K562 (cell line): ENCODE measurements around the gene BCL3. TPM values are rescaled to one million over a fixed set of nuclear protein-coding genes. Genes with fewer than 3 reads are reported as not detected.

Experiments
- BRD9 ChIP-seq: fragments of 450-650 bp; IDR thresholded peaks from 2 replicates; pipeline ENCODE4 v1.6.1; 2018; ENCODE audit warnings: low read depth; ENCODE audit not compliant: partially characterized antibody
- DPF2 ChIP-seq: fragments of 450-650 bp; IDR thresholded peaks from 2 replicates; pipeline ENCODE4 v1.6.1; 2016
- ESRRB ChIP-seq: fragments of 250-450 bp; sonication (Bioruptor Pico); IDR thresholded peaks from 2 replicates; pipeline ENCODE4 v1.5.0; 2020; ENCODE audit warnings: mild to moderate bottlenecking, moderate library complexity, borderline replicate concordance
- GATAD2A ChIP-seq: fragments of 450-650 bp; IDR thresholded peaks from 2 replicates; pipeline ENCODE4 v1.6.1; 2017
- HDAC1 ChIP-seq, 2 experiments: fragments of 450-650 bp; IDR thresholded peaks; 2 replicates each; pipeline ENCODE4 v1.6.1; 2016 to 2017; ENCODE audit warnings: inconsistent platforms in 1 of 2, mild to moderate bottlenecking in 1 of 2, moderate library complexity in 1 of 2
- MLX ChIP-seq, 2 experiments: fragments of 450-650 bp in 1 of 2; sonication (generic) in 1 of 2; formaldehyde crosslinking; conservative IDR thresholded peaks; 2 replicates each; pipeline versions ENCODE4 v1.4.0 to v1.8.1; 2020 to 2022; ENCODE audit warnings: mild to moderate bottlenecking in 1 of 2, missing genetic modification reagents in 1 of 2
- MYC ChIP-seq, 2 experiments: fragments of 250-450 bp in 1 of 2; sonication (Bioruptor Pico) in 1 of 2; IDR thresholded peaks; 2 replicates each; pipeline versions ENCODE4 v1.5.1 to v1.6.1; 2012 to 2021; ENCODE audit warnings: low read depth in 2 of 2, borderline replicate concordance in 1 of 2, improper control_type of control experiment in 1 of 2, low read length in 1 of 2, mild to moderate bottlenecking in 1 of 2, moderate library complexity in 1 of 2
- PHF8 ChIP-seq: fragments of 200-600 bp; sonication (generic); IDR thresholded peaks from 2 replicates; pipeline ENCODE4 v1.6.1; 2012; ENCODE audit warnings: mixed run types, mild to moderate bottlenecking, inconsistent platforms, low read length, moderate library complexity, borderline replicate concordance
- POLR2A ChIP-seq: fragments of 450-650 bp; conservative IDR thresholded peaks from 2 replicates; pipeline ENCODE4 v1.6.1; 2016
- POLR3A ChIP-seq: IDR thresholded peaks from 2 replicates; pipeline ENCODE4 v1.6.1; 2011; ENCODE audit warnings: borderline replicate concordance, mild to moderate bottlenecking, moderate library complexity; ENCODE audit not compliant: insufficient read length, insufficient read depth; ENCODE audit errors: extremely low read depth
- SUPT5H ChIP-seq: fragments of 450-650 bp; IDR thresholded peaks from 2 replicates; pipeline ENCODE4 v1.6.1; 2016
- TCF7 ChIP-seq: sonication (generic); IDR thresholded peaks from 2 replicates; pipeline ENCODE4 v1.6.1; 2016; ENCODE audit warnings: antibody characterized with exemption, borderline replicate concordance
- TEAD4 ChIP-seq, 2 experiments: sonication (generic) in 1 of 2; formaldehyde crosslinking in 1 of 2; IDR thresholded peaks; 2 replicates each; pipeline versions ENCODE4 v1.6.1 to v1.8.0; 2012 to 2022; ENCODE audit warnings: borderline replicate concordance in 1 of 2, inconsistent platforms in 1 of 2, low read length in 1 of 2, mild to moderate bottlenecking in 1 of 2, missing genetic modification reagents in 1 of 2
- ZBTB7A ChIP-seq: IDR thresholded peaks from 2 replicates; pipeline ENCODE4 v1.6.1; 2011; ENCODE audit warnings: low read depth, mild to moderate bottlenecking, low read length, moderate library complexity, borderline replicate concordance; ENCODE audit not compliant: control insufficient read depth
- ZEB2 ChIP-seq: fragments of 450-650 bp; IDR thresholded peaks from 2 replicates; pipeline ENCODE4 v1.6.1; 2016
- ZNF212 ChIP-seq: fragments of 450-650 bp; formaldehyde crosslinking; IDR thresholded peaks from 2 replicates; pipeline ENCODE4 v1.4.0; 2020; ENCODE audit warnings: mild to moderate bottlenecking
- ZNF717 ChIP-seq: fragments of 250-450 bp; sonication (Bioruptor Pico); IDR thresholded peaks from 2 replicates; pipeline ENCODE4 v1.5.0; 2021
- polyA plus RNA-seq, 8 experiments: library from polyadenylated mRNA; depleted of rRNA in 4 of 8; stranded (reverse) in 5 of 8; unstranded in 3 of 8; fragments of >200 nt; fragmentation: Nextera tagmentation in 2 of 8; fragmentation: Illumina TruSeq in 1 of 8; extraction: Ambion mirVana in 2 of 8; extraction: Trizol in 1 of 8; gene quantifications; 2 replicates each; pipeline versions ENCODE4 v1.2.1 to v1.2.3, GENCODE V29; 2011 to 2014; ENCODE audit warnings: inconsistent platforms in 1 of 8, missing spikeins in 1 of 8
- total RNA-seq, 7 experiments: library from RNA; depleted of rRNA in 6 of 7; stranded (reverse); fragments of >200 nt in 6 of 7; fragmentation: Illumina TruSeq in 2 of 7; extraction: Trizol in 2 of 7; gene quantifications; 2 replicates each; pipeline versions ENCODE4 v1.2.1 to v1.2.3, GENCODE V29; 2011 to 2021; ENCODE audit warnings: low replicate concordance in 1 of 7
- TF ChIP-seq, protein P1 (sequence below): fragments of 450-650 bp; IDR thresholded peaks from 2 replicates; pipeline ENCODE4 v1.6.1; 2017; ENCODE audit warnings: antibody characterized with exemption, mild to moderate bottlenecking
- TF ChIP-seq, protein P2 (sequence below): fragments of 200-800 bp; sonication (Bioruptor generic); IDR thresholded peaks from 2 replicates; pipeline ENCODE4 v1.6.1; 2017; ENCODE audit warnings: missing genetic modification characterization, missing compliant biosample characterization

The BCL3 gene
- total and polyA plus RNA-seq, 9 of the 15 experiments (the other 6 are each of a cell fraction or from before 2014, with no cell fraction given) = 0.03 to 2.4 (median 0.50) TPM; not detected in 1

DNA sequence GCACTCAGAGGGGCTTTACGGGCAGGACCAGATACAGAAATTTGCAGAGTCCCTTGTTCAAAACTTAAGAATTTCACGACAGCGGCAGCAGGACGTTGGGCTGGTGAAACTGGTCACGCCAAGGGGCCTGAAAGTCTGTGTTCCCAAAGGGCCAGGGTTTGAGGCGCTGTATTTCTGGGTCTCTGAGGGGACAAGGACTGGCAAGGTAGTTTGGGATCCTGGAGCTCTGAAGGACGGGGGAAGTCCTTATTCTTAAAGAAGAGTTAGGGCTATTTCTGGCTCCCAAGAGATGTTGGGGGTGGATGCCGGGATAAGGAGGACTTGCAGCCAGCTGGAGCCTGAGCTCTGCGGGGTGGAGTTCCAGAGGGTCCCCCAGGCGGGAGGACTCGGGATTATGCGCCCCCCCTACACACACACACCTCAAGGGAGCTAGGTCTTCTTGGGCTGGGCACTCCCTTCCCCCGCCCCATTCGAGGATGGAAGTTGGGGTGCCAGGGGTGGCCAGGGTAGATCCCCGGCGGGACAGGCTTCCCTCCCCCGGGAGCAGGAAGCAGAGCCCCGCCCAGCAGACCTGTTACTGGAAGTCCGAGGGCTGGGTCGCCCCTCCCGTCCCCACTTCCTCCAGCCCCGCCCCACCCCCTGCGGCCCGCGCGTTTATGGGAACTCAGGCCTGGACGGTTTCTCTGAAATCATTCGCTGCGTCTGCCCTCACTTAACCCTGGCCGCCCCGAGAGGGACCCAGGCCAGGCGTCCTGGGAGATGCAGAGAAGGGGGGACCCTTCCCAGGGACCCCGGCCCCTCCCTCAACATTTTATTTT, 5.6 kb downstream of the BCL3 start (continued):
- TF ChIP-seq, protein P1, sequence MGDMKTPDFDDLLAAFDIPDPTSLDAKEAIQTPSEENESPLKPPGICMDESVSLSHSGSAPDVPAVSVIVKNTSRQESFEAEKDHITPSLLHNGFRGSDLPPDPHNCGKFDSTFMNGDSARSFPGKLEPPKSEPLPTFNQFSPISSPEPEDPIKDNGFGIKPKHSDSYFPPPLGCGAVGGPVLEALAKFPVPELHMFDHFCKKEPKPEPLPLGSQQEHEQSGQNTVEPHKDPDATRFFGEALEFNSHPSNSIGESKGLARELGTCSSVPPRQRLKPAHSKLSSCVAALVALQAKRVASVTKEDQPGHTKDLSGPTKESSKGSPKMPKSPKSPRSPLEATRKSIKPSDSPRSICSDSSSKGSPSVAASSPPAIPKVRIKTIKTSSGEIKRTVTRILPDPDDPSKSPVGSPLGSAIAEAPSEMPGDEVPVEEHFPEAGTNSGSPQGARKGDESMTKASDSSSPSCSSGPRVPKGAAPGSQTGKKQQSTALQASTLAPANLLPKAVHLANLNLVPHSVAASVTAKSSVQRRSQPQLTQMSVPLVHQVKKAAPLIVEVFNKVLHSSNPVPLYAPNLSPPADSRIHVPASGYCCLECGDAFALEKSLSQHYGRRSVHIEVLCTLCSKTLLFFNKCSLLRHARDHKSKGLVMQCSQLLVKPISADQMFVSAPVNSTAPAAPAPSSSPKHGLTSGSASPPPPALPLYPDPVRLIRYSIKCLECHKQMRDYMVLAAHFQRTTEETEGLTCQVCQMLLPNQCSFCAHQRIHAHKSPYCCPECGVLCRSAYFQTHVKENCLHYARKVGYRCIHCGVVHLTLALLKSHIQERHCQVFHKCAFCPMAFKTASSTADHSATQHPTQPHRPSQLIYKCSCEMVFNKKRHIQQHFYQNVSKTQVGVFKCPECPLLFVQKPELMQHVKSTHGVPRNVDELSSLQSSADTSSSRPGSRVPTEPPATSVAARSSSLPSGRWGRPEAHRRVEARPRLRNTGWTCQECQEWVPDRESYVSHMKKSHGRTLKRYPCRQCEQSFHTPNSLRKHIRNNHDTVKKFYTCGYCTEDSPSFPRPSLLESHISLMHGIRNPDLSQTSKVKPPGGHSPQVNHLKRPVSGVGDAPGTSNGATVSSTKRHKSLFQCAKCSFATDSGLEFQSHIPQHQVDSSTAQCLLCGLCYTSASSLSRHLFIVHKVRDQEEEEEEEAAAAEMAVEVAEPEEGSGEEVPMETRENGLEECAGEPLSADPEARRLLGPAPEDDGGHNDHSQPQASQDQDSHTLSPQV = 0 out of 2 replicates have a peak, but pooled peaks have one; percentile 86
- peak; percentile 59; the same call in 1 of the 2 replicates for TF ChIP-seq SUPT5H
- TF ChIP-seq ESRRB (CRISPR knock-in tag) = no peak
- TF ChIP-seq DPF2 = 0 out of 2 replicates have a peak, but pooled peaks have one; percentile 41
- peak; percentile 21 for TF ChIP-seq BRD9
- TF ChIP-seq TCF7 = no peak
- peak; percentile 63 for TF ChIP-seq POLR2A
- 0 out of 2 replicates have a peak, but pooled peaks have one; percentile 57 for TF ChIP-seq GATAD2A
- TF ChIP-seq POLR3A = no peak
- TF ChIP-seq, protein P2, sequence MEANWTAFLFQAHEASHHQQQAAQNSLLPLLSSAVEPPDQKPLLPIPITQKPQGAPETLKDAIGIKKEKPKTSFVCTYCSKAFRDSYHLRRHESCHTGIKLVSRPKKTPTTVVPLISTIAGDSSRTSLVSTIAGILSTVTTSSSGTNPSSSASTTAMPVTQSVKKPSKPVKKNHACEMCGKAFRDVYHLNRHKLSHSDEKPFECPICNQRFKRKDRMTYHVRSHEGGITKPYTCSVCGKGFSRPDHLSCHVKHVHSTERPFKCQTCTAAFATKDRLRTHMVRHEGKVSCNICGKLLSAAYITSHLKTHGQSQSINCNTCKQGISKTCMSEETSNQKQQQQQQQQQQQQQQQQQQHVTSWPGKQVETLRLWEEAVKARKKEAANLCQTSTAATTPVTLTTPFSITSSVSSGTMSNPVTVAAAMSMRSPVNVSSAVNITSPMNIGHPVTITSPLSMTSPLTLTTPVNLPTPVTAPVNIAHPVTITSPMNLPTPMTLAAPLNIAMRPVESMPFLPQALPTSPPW (CRISPR knock-in tag) = peak; percentile 94
- peak; percentile 73; the same call in 1 of the 2 replicates for TF ChIP-seq ZBTB7A
- no peak for TF ChIP-seq MLX (CRISPR knock-in tag; conservative IDR thresholded peaks at IDR 0.05)
- TF ChIP-seq ZEB2 = 0 out of 2 replicates have a peak, but pooled peaks have one; percentile 14
- TF ChIP-seq ZNF212 = no peak
- no peak for TF ChIP-seq ZNF717 (CRISPR knock-in tag)
- TF ChIP-seq MYC (IDR thresholded peaks at IDR 0.05; ENCODE audit: low read depth, low read length) = peak; percentile 54
- TF ChIP-seq MYC (CRISPR knock-in tag; IDR thresholded peaks at IDR 0.05; ENCODE audit: borderline replicate concordance, low read depth) = no peak
- no peak for TF ChIP-seq HDAC1 (IDR thresholded peaks at IDR 0.05)
- 0 out of 2 replicates have a peak, but pooled peaks have one; percentile 23 for TF ChIP-seq TEAD4 (IDR thresholded peaks at IDR 0.05; ENCODE audit: low read length)
- TF ChIP-seq TEAD4 (CRISPR knock-in tag; IDR thresholded peaks at IDR 0.05; ENCODE audit: borderline replicate concordance) = no peak
- TF ChIP-seq PHF8 = peak; percentile 53; the same call in 1 of the 2 replicates
